ENCODE measurements around the gene NOC2L. TPM values are rescaled to one million over a fixed set of nuclear protein-coding genes. Genes with fewer than 3 reads are reported as not detected.

NOC2L gene
- total RNA-seq, 1 experiment from 2014 or later = 130 TPM

GRCh38 chr1:943545-944340 is 15.3 kb downstream of the NOC2L start:
- H3K23me2 ChIP-seq (ENCODE audit: insufficient read length, low read depth, low read length, poor library complexity, severe bottlenecking) = peaks cover 6% of the 10 kb centered on the region
- H3K9ac ChIP-seq (ENCODE audit: extremely low read depth, insufficient read length, low read length) = no peak overlapping the region
- H3K4me2 ChIP-seq (ENCODE audit: insufficient read depth, insufficient read length, low read length) = no peak overlapping the region
- H3K14ac ChIP-seq (ENCODE audit: insufficient read depth, low read length) = no peak overlapping the region
- no peaks in the 10 kb centered on the region for H3K79me1 ChIP-seq (ENCODE audit: insufficient read depth, low read depth, low read length, poor library complexity, severe bottlenecking)
- no peak overlapping the region for H2BK120ac ChIP-seq (ENCODE audit: low read depth, low read length, poor library complexity, severe bottlenecking)
- no peak overlapping the region for H3K27ac ChIP-seq (ENCODE audit: insufficient read length, low read depth, low read length)
- Mint-ChIP-seq H3K27me3 (ENCODE audit: low read depth) (peaks cover 38% of the 10 kb centered on the region), H3K4me1 (peaks cover 3 to 25% of the 10 kb centered on the region in 2 experiments), H3K27ac (no peak overlapping the region; a peak in 1 of 7 replicates), H3K4me3 (no peak overlapping the region), H3K9me3 (no peaks in the 10 kb centered on the region), H3K36me3 (ENCODE audit: insufficient read depth in 1 of 3, low read depth in 3 of 3) (peaks cover 13 to 40% (median 30%) of the 10 kb centered on the region in 3 experiments; a peak in 6 of 7 replicates)
- H3K79me2 ChIP-seq (ENCODE audit: insufficient read depth, low read length) = no peaks in the 10 kb centered on the region
- no peak for DNase-seq
- H4K91ac ChIP-seq (ENCODE audit: insufficient read length, low read depth, low read length) = no peak overlapping the region
- no peak overlapping the region for H2BK5ac ChIP-seq (ENCODE audit: insufficient read length, low read length)
- WGBS (ENCODE audit: extremely low coverage, insufficient read length, low lambda C conversion rate) = no CpG with 5 or more reads among the region's 27 CpGs
- no peak overlapping the region for H2AK5ac ChIP-seq (ENCODE audit: insufficient read length, low read length)
- no peak overlapping the region for H2BK12ac ChIP-seq (ENCODE audit: insufficient read length, low read depth, low read length)
- H3K4ac ChIP-seq (ENCODE audit: low read depth, low read length) = no peak overlapping the region
- H3K27me3 ChIP-seq (ENCODE audit: insufficient read depth, low read length) = peaks cover 30% of the 10 kb centered on the region
- no peak overlapping the region for H2BK15ac ChIP-seq (ENCODE audit: low read depth, low read length)
- H3K23ac ChIP-seq (ENCODE audit: insufficient read length, low read depth, low read length) = no peak overlapping the region
- H4K5ac ChIP-seq (ENCODE audit: insufficient read length, low read depth, low read length) = no peak overlapping the region
- no peaks in the 10 kb centered on the region for H3K4me1 ChIP-seq (ENCODE audit: insufficient read depth, low read length)
- no peaks in the 10 kb centered on the region for H4K20me1 ChIP-seq (ENCODE audit: control insufficient read depth, insufficient read depth, insufficient read length)
- no peak overlapping the region for H2AFZ ChIP-seq (ENCODE audit: low read length)
- TF ChIP-seq, protein P1, sequence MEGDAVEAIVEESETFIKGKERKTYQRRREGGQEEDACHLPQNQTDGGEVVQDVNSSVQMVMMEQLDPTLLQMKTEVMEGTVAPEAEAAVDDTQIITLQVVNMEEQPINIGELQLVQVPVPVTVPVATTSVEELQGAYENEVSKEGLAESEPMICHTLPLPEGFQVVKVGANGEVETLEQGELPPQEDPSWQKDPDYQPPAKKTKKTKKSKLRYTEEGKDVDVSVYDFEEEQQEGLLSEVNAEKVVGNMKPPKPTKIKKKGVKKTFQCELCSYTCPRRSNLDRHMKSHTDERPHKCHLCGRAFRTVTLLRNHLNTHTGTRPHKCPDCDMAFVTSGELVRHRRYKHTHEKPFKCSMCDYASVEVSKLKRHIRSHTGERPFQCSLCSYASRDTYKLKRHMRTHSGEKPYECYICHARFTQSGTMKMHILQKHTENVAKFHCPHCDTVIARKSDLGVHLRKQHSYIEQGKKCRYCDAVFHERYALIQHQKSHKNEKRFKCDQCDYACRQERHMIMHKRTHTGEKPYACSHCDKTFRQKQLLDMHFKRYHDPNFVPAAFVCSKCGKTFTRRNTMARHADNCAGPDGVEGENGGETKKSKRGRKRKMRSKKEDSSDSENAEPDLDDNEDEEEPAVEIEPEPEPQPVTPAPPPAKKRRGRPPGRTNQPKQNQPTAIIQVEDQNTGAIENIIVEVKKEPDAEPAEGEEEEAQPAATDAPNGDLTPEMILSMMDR (conservative IDR thresholded peaks at IDR 0.05) = no peak
- H3K9me3 ChIP-seq (ENCODE audit: control insufficient read depth, low read depth, low read length) = no peaks in the 10 kb centered on the region
- no peak overlapping the region for H3T11ph ChIP-seq (ENCODE audit: low read length)
- H4K8ac ChIP-seq (replicated peaks; ENCODE audit: insufficient read length, low read depth, low read length) = no peak overlapping the region
- H3K56ac ChIP-seq (ENCODE audit: insufficient read length, low read depth, low read length) = no peak overlapping the region
- H3K18ac ChIP-seq (ENCODE audit: insufficient read length, low read depth, low read length) = no peak overlapping the region
- no peak overlapping the region for H2BK20ac ChIP-seq (ENCODE audit: low read depth, low read length, poor library complexity, severe bottlenecking)

Data from H9 (cell line).